GM21529 (cell line): ENCODE results near the gene ZNRF3.
"Not testable (repeated sequence)": the region's sequence is repeated elsewhere in the genome, so short reads cannot be mapped to it uniquely, and the experiment has no call there.

ENCODE experiments used
- ATAC-seq: cut with Tn5 transposase; IDR thresholded peaks from one replicate; pipeline ENCODE4 v1.9.1; 2021; ENCODE audit not compliant: unreplicated experiment

ZNRF3 gene

GRCh38 chr22:28883917-28884746 is 760 bp downstream of the ZNRF3 start:
- ATAC-seq: no peak

GRCh38 chr22:28884747-28885350 is 1.5 kb downstream of the ZNRF3 start:
- no peak for ATAC-seq

GRCh38 chr22:28885939-28886338 is 2.6 kb downstream of the ZNRF3 start:
- no peak for ATAC-seq

- ATAC-seq: not testable (repeated sequence)
These were observed 3.3 kb downstream of the ZNRF3 start for GRCh38 chr22:28886679-28887078.

- no peak for ATAC-seq
These were observed 4.5 kb downstream of the ZNRF3 start for GRCh38 chr22:28887725-28888459.

- ATAC-seq: no peak
These were observed 6.2 kb downstream of the ZNRF3 start for GRCh38 chr22:28889478-28890024.

- no peak for ATAC-seq
These were observed 7.9 kb downstream of the ZNRF3 start for GRCh38 chr22:28891156-28891733.

GRCh38 chr22:28892175-28892731 is 8.9 kb downstream of the ZNRF3 start:
- ATAC-seq: no peak

- ATAC-seq: no peak
These were observed 10.4 kb downstream of the ZNRF3 start for GRCh38 chr22:28893810-28894209.

GRCh38 chr22:28894334-28894733 is 11.0 kb downstream of the ZNRF3 start:
- no peak for ATAC-seq

DNA sequence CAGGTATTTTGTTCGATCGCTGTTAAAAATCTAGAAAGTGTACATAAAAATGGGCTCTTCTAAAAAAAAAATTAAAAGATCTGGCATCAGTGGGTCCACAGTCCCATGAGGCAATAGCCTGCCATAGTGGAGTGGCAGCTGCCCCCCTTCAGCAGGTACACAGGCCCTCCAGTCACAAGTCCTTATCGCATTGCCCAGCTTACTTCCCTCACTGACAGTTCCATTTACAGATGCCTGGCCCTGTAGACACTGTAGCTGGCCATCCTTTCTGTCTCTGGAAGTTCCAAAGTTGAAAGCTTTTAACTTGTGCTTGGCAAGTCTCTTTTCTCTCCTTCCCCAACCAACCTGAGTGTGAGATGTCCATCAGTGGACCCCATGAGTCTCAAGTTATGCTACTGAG is 11.4 kb downstream of the ZNRF3 start:
- ATAC-seq: no peak

- ATAC-seq: no peak
These were observed 13.2 kb downstream of the ZNRF3 start for GRCh38 chr22:28896611-28897010.

GRCh38 chr22:28898233-28898629 is 14.9 kb downstream of the ZNRF3 start:
- no peak for ATAC-seq

DNA sequence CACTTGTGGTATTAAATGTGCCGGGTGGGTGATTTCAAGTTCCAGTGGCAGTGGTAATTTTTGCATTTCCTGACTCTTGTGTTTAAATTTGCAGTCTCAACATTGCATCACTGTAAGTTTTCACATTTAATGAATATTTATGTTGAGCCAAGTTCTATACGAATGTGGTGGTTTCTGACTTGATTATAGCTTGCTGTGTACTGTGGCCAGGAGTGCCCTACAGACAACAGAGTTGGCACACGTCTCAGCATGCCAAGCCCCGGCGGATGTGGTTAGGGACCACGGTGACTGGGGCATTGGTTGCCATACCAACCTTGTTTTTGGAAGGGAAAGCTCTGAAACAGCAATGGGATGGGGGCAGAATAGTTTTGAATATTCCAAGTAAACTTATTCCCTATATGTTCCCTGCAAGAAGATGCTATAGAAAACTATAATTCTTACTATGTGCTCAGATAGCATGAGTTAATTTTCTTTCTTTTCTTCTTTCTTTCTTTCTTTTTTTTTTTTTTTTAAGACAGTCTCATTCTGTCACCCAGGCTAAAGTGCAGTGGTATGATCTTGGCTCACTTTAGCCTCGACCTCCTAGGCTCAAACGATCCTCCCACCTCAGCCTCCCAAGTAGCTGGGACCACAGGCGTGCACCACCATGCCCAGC is 16.0 kb downstream of the ZNRF3 start:
- ATAC-seq: no peak

- no peak for ATAC-seq
These were observed 17.1 kb downstream of the ZNRF3 start for GRCh38 chr22:28900379-28900925.

GRCh38 chr22:28902490-28902889 is 19.1 kb downstream of the ZNRF3 start:
- no peak for ATAC-seq

- no peak for ATAC-seq
These were observed 19.7 kb downstream of the ZNRF3 start for GRCh38 chr22:28903080-28903479.

DNA sequence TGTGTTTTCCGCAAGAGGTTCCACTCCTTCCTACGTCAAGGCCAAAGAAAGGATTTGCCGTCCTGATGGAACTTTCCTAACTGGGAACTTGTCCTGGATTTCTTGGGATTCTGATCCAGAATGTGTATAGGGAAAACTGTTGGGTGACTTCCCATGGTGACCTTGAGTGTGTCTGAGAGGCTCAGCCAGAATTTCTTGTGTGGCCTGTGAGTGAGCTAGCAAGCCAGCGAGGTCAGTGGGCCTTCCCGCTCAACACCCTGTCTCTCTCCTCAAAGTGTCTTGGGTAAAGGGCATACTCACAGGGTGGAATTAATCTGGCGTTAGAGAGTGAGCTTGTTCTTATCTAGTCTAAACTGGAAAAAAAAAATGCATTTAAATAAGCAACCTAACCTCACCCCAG is 20.4 kb downstream of the ZNRF3 start:
- ATAC-seq: no peak

GRCh38 chr22:28904211-28904896 is 21.0 kb downstream of the ZNRF3 start:
- ATAC-seq: no peak
